ENCODE results near the gene PPP3R1.

The PPP3R1 gene

DNA sequence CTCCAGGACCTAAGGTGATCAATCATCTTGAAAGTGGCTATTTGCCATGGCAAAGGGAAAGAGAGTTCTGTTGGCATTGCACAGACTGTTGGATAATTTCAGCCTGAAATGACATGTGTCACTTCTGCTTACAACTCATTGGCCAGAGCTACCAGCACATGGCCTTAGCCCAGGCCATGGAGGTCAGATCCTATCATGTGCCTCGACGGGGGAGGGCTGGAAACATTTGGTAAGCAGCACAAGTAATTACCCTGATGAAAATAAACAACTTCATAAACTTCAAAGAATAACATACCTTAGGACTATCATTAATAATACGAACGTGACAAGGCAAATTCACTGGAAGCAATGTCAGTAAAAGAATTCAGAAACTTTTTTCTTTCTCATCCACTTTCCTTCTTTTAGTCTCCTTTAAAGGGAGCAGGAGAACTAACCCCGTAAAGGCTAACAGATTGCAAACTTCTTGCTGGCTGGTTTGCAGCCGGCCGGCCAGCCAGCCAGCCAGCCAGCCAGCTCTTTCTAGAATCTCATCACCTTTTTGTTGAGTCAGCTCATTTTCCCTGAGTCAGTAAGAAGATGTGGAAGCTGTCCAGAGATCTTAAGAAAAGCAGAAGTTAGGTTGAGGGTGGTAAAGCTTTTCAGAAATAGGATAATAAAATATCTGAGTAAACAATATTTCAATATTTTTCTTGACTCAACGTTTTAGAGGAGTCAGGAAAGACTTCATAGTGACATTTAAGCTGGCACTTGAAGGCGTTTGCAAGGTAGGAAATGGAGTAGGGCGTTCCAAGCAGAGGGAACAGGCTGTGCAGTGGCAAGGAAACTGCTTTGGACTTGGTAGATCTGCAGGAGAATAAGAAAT is 35.5 kb upstream of the PPP3R1 start:
- Histone ChIP-seq H3K9me2 (replicated peaks; ENCODE audit: insufficient read depth, low read length) (no peaks in the 10 kb centered on the region), H3K36me3 (ENCODE audit: low read length) (no peaks in the 10 kb centered on the region), H3F3A (ENCODE audit: insufficient read depth) (no peaks in the 10 kb centered on the region), H3K79me2 (ENCODE audit: insufficient read depth, low read length) (no peaks in the 10 kb centered on the region), H3K9me3 (ENCODE audit: insufficient read depth, low read length) (no peaks in the 10 kb centered on the region), H3K27ac (ENCODE audit: low read depth, low read length) (no peak overlapping the region), H3K9ac (ENCODE audit: low read length) (no peak overlapping the region), H3K4me2 (ENCODE audit: low read depth, low read length, poor library complexity, severe bottlenecking) (no peak overlapping the region), H3K4me3 (ENCODE audit: insufficient read depth, low read length, poor library complexity, severe bottlenecking) (no peak overlapping the region), H3K27me3 (ENCODE audit: low read length) (no peaks in the 10 kb centered on the region), H4K20me1 (ENCODE audit: low read depth, low read length) (no peaks in the 10 kb centered on the region), H2AFZ (ENCODE audit: low read depth, low read length, severe bottlenecking) (no peak overlapping the region)
- TF ChIP-seq, protein P1, sequence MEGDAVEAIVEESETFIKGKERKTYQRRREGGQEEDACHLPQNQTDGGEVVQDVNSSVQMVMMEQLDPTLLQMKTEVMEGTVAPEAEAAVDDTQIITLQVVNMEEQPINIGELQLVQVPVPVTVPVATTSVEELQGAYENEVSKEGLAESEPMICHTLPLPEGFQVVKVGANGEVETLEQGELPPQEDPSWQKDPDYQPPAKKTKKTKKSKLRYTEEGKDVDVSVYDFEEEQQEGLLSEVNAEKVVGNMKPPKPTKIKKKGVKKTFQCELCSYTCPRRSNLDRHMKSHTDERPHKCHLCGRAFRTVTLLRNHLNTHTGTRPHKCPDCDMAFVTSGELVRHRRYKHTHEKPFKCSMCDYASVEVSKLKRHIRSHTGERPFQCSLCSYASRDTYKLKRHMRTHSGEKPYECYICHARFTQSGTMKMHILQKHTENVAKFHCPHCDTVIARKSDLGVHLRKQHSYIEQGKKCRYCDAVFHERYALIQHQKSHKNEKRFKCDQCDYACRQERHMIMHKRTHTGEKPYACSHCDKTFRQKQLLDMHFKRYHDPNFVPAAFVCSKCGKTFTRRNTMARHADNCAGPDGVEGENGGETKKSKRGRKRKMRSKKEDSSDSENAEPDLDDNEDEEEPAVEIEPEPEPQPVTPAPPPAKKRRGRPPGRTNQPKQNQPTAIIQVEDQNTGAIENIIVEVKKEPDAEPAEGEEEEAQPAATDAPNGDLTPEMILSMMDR (IDR thresholded peaks at IDR 0.05; ENCODE audit: insufficient read depth, low read length, poor library complexity, severe bottlenecking) = no peak
- no peak for TF ChIP-seq EZH2phosphoT487 (conservative IDR thresholded peaks at IDR 0.05; ENCODE audit: low read length)

DNA sequence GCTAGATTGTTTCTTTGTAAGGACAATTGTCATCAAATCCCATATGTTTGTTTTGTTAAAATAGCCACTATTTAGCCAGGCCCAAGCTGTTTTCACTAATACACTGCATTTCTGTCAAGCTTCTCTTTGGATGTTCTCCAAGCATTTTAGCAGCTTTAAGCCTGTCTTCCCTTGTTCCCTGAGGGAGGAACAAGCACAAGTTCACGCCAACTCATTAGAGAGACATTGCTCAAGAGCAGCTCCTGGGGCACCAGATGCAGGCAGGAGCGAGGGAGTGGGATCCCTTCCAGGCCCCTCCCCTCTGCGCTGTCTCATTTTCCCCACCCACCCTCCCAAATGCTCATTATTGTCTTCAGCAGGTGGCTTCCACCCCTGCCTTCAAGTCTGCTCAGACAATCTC is 32.6 kb upstream of the PPP3R1 start:
- Histone ChIP-seq H3K4me3 (ENCODE audit: insufficient read depth, low read length, poor library complexity, severe bottlenecking) (no peak overlapping the region), H3K79me2 (ENCODE audit: insufficient read depth, low read length) (no peaks in the 10 kb centered on the region), H3F3A (ENCODE audit: insufficient read depth) (no peaks in the 10 kb centered on the region), H3K36me3 (ENCODE audit: low read length) (no peaks in the 10 kb centered on the region), H3K27ac (ENCODE audit: low read depth, low read length) (no peak overlapping the region), H4K20me1 (ENCODE audit: low read depth, low read length) (no peaks in the 10 kb centered on the region), H3K27me3 (ENCODE audit: low read length) (no peaks in the 10 kb centered on the region), H3K4me2 (ENCODE audit: low read depth, low read length, poor library complexity, severe bottlenecking) (no peak overlapping the region), H3K9me2 (replicated peaks; ENCODE audit: insufficient read depth, low read length) (no peaks in the 10 kb centered on the region), H2AFZ (ENCODE audit: low read depth, low read length, severe bottlenecking) (no peak overlapping the region), H3K9me3 (ENCODE audit: insufficient read depth, low read length) (no peaks in the 10 kb centered on the region), H3K9ac (ENCODE audit: low read length) (no peak overlapping the region)
- TF ChIP-seq, protein P1 (IDR thresholded peaks at IDR 0.05; ENCODE audit: insufficient read depth, low read length, poor library complexity, severe bottlenecking) = no peak
- TF ChIP-seq EZH2phosphoT487 (conservative IDR thresholded peaks at IDR 0.05; ENCODE audit: low read length) = no peak

GRCh38 chr2:68283419-68283812 is 31.1 kb upstream of the PPP3R1 start:
- TF ChIP-seq, protein P1 (IDR thresholded peaks at IDR 0.05; ENCODE audit: insufficient read depth, low read length, poor library complexity, severe bottlenecking) = no peak
- TF ChIP-seq EZH2phosphoT487 (conservative IDR thresholded peaks at IDR 0.05; ENCODE audit: low read length) = no peak
- Histone ChIP-seq H3K4me3 (ENCODE audit: insufficient read depth, low read length, poor library complexity, severe bottlenecking) (no peak overlapping the region), H4K20me1 (ENCODE audit: low read depth, low read length) (no peaks in the 10 kb centered on the region), H3K9ac (ENCODE audit: low read length) (no peak overlapping the region), H3K36me3 (ENCODE audit: low read length) (no peaks in the 10 kb centered on the region), H3K9me3 (ENCODE audit: insufficient read depth, low read length) (no peaks in the 10 kb centered on the region), H3K9me2 (replicated peaks; ENCODE audit: insufficient read depth, low read length) (no peaks in the 10 kb centered on the region), H3K27me3 (ENCODE audit: low read length) (no peaks in the 10 kb centered on the region), H3K79me2 (ENCODE audit: insufficient read depth, low read length) (no peaks in the 10 kb centered on the region), H2AFZ (ENCODE audit: low read depth, low read length, severe bottlenecking) (no peak overlapping the region), H3F3A (ENCODE audit: insufficient read depth) (no peaks in the 10 kb centered on the region), H3K4me2 (ENCODE audit: low read depth, low read length, poor library complexity, severe bottlenecking) (no peak overlapping the region), H3K27ac (ENCODE audit: low read depth, low read length) (no peak overlapping the region)

All from SU-DHL-6 (cell line).